Naive thymus-derived CD4-positive, alpha-beta T cell (primary cell): Measurements from ENCODE around the gene SPATA2. TPM values are rescaled to one million over a fixed set of nuclear protein-coding genes. Genes with fewer than 3 reads are reported as not detected.
"Not testable (repeated sequence)": the region's sequence is repeated elsewhere in the genome, so short reads cannot be mapped to it uniquely, and the experiment has no call there.

Experiments
- ATAC-seq: fragments of 150-1000 bp; cut with Tn5 transposase; 2 replicates; pipeline ENCODE4 v1.10.0; 2021; ENCODE audit warnings: mild to moderate bottlenecking, moderate library complexity
- CTCF ChIA-PET: fragments of 350-600 bp; sonication (Branson Sonifier 250); formaldehyde crosslinking; loops from one replicate; lab custom pipeline; 2021; ENCODE audit warnings: antibody characterized with exemption; lab: Charles Lee
- POLR2A ChIA-PET: fragments of 350-600 bp; sonication (Branson Sonifier 250); formaldehyde crosslinking; loops from one replicate; lab custom pipeline; 2021; ENCODE audit warnings: antibody characterized with exemption, inconsistent platforms; lab: Charles Lee
- DNase-seq, 9 donors: peaks; one replicate each; pipeline versions ENCODE4 v3.0.0 to v3.0.0-alpha.2; 2020 to 2022; ENCODE audit warnings: mixed read lengths in 1 of 9
- H3K27ac ChIP-seq: one replicate; pipeline ENCODE4 v1.7.0; 2013; ENCODE audit warnings: mild to moderate bottlenecking, low read depth, low read length, moderate library complexity
- H3K27me3 ChIP-seq, 2 donors: one replicate each; pipeline ENCODE4 v1.7.0; 2013; ENCODE audit warnings: low read length in 2 of 2, mild to moderate bottlenecking in 2 of 2, moderate library complexity in 2 of 2; ENCODE audit not compliant: control insufficient read depth in 2 of 2, insufficient read depth in 2 of 2
- H3K36me3 ChIP-seq, 3 experiments: 1 replicate in 2 of 3; 2 replicates in 1 of 3; pipeline ENCODE4 v1.7.0; 2013; ENCODE audit warnings: low read length in 3 of 3, mild to moderate bottlenecking in 3 of 3, moderate library complexity in 1 of 3; ENCODE audit not compliant: insufficient read depth in 3 of 3, control insufficient read depth in 2 of 3
- H3K4me1 ChIP-seq, 2 donors: one replicate each; pipeline ENCODE4 v1.7.0; 2013; ENCODE audit warnings: low read length in 2 of 2, mild to moderate bottlenecking in 2 of 2, moderate library complexity in 1 of 2; ENCODE audit not compliant: control insufficient read depth in 2 of 2, insufficient read depth in 2 of 2
- H3K4me3 ChIP-seq: 2 replicates; pipeline ENCODE4 v1.7.0; 2013; ENCODE audit warnings: mild to moderate bottlenecking, low read length
- H3K9me3 ChIP-seq, 3 experiments: 1 replicate in 2 of 3; 2 replicates in 1 of 3; pipeline ENCODE4 v1.7.0; 2013; ENCODE audit warnings: low read length in 3 of 3; ENCODE audit not compliant: control insufficient read depth in 2 of 3
- H3K27ac Mint-ChIP-seq, 9 donors: one replicate each; pipeline ENCODE4 v1.8.0; 2020 to 2022; ENCODE audit warnings: mixed read lengths in 9 of 9, mild to moderate bottlenecking in 8 of 9, moderate library complexity in 5 of 9, inconsistent platforms in 2 of 9
- H3K27me3 Mint-ChIP-seq, 5 donors: one replicate each; pipeline ENCODE4 v1.8.0; 2021 to 2022; ENCODE audit warnings: mixed read lengths in 5 of 5, mild to moderate bottlenecking in 1 of 5
- H3K36me3 Mint-ChIP-seq, 5 donors: one replicate each; pipeline ENCODE4 v1.8.0; 2020 to 2022; ENCODE audit warnings: mixed read lengths in 5 of 5, mild to moderate bottlenecking in 3 of 5, inconsistent platforms in 1 of 5
- H3K4me1 Mint-ChIP-seq, 7 donors: one replicate each; pipeline ENCODE4 v1.8.0; 2020 to 2022; ENCODE audit warnings: mixed read lengths in 7 of 7, mild to moderate bottlenecking in 3 of 7, inconsistent platforms in 1 of 7
- H3K4me3 Mint-ChIP-seq, 10 donors: one replicate each; pipeline ENCODE4 v1.8.0; 2020 to 2022; ENCODE audit warnings: mild to moderate bottlenecking in 10 of 10, mixed read lengths in 10 of 10, moderate library complexity in 6 of 10, inconsistent platforms in 2 of 10
- H3K9me3 Mint-ChIP-seq, 11 donors: one replicate each; pipeline ENCODE4 v1.8.0; 2020 to 2022; ENCODE audit warnings: mixed read lengths in 11 of 11, mild to moderate bottlenecking in 4 of 11, inconsistent platforms in 1 of 11, moderate library complexity in 1 of 11
- intact Hi-C, 2 donors: fragments of 100-400 bp; cut with micrococcal nuclease; formaldehyde crosslinking; loops; one replicate each; pipeline ENCODE4 v1.15.1; 2023
- polyA plus RNA-seq, 2 donors: library from polyadenylated mRNA; unstranded; fragments of 300-500 nt; fragmentation: Illumina TruSeq; gene quantifications; one replicate each; pipeline ENCODE4 v1.2.3, GENCODE V29; 2021
- total RNA-seq, 6 experiments: library from RNA in 5 of 6; stranded (reverse) in 5 of 6; gene quantifications; 1 replicate in 5 of 6; 2 replicates in 1 of 6; pipeline ENCODE4 v1.2.3 and lab custom pipeline; 2021 to 2026

SPATA2 gene
- total RNA-seq (10 to 100 TPM in 2 of 5 experiments, 1 to 10 TPM in 3; 9.0 to 18.4 (median 10.0) TPM), polyA plus RNA-seq (1 to 10 TPM; 2.7 to 7.4 TPM), total RNA-seq (lab: John Stamatoyannopoulos, UW) (33.1 reads per million, percentile 62 among the genes with 10 or more reads in this experiment)

- Histone ChIP-seq H3K9me3 (no peaks in the 10 kb centered on the region), H3K27ac (peak within 1 kb of the TSS; percentile 100), H3K4me1 (peaks cover 11 to 16% of the 10 kb centered on the region in 2 donors), H3K4me3 (peak within 1 kb of the TSS; percentile 93), H3K27me3 (no peaks in the 10 kb centered on the region), H3K36me3 (peaks cover 0 to 11% (median 0%) of the 10 kb centered on the region in 3 experiments)
- Mint-ChIP-seq H3K9me3 (no peaks in the 10 kb centered on the region), H3K27me3 (no peaks in the 10 kb centered on the region), H3K4me1 (peaks cover 25 to 48% (median 36%) of the 10 kb centered on the region in 7 donors), H3K27ac (peak within 1 kb of the TSS; percentile 97 to 100 (median 99)), H3K4me3 (peak within 1 kb of the TSS; percentile 96 to 99 (median 97)), H3K36me3 (no peaks in the 10 kb centered on the region)
- intact Hi-C loops: loop anchor here (1.0 to 5.0 kb wide), 10 partner anchors 13 to 868 kb away; partner anchors contain the start of genes RNF114 (in 2 of the 2), CSE1L (in 1 of the 2), PTPN1 (in 1 of the 2) and SLC9A8 (in 1 of the 2)
- ATAC-seq: peak; percentile 88
- DNase-seq: peak; percentile 87 to 99 (median 93)
- POLR2A ChIA-PET: interaction anchor here (0.6 to 5.5 kb wide), 3 partner anchors 9 to 627 kb away, joined by 3 to 44 read pairs (median 3); partner anchors contain the start of gene RNF114
- CTCF ChIA-PET: interaction anchor here (1.1 to 1.3 kb wide), 2 partner anchors 14 to 28 kb away, joined by 4 to 6 read pairs; no protein-coding TSS in a partner anchor
Measured at GRCh38 chr20:49915380-49916145, at the start of gene SPATA2. SPATA2 (minus strand) TSS chr20:49915529; CDS start chr20:49908490, 7,039 bp downstream.

GRCh38 chr20:49961413-49961812, 46.1 kb upstream of the SPATA2 start:
- H3K4me1 Mint-ChIP-seq: no peaks in the 10 kb centered on the region
- no peak overlapping the region for H3K4me3 Mint-ChIP-seq
- no peaks in the 10 kb centered on the region for H3K9me3 ChIP-seq
- peaks cover 0 to 23% (median 14%) of the 10 kb centered on the region in 5 donors for H3K36me3 Mint-ChIP-seq
- peaks cover 0 to 15% (median 0%) of the 10 kb centered on the region in 3 experiments for H3K36me3 ChIP-seq
- no peak for DNase-seq
- H3K27me3 ChIP-seq: no peaks in the 10 kb centered on the region
- H3K27me3 Mint-ChIP-seq: no peaks in the 10 kb centered on the region
- ChIA-PET CTCF (interaction anchor here (0.7 kb wide), 1 partner anchor 110 kb away, joined by 3 read pairs; no protein-coding TSS in a partner anchor), POLR2A (no interaction called here)
- no peak overlapping the region for H3K27ac ChIP-seq
- H3K4me1 ChIP-seq: no peaks in the 10 kb centered on the region
- intact Hi-C loops: no loop called here
- no peaks in the 10 kb centered on the region for H3K9me3 Mint-ChIP-seq
- H3K4me3 ChIP-seq: no peak overlapping the region
- ATAC-seq: no peak
- H3K27ac Mint-ChIP-seq: no peak overlapping the region

DNA sequence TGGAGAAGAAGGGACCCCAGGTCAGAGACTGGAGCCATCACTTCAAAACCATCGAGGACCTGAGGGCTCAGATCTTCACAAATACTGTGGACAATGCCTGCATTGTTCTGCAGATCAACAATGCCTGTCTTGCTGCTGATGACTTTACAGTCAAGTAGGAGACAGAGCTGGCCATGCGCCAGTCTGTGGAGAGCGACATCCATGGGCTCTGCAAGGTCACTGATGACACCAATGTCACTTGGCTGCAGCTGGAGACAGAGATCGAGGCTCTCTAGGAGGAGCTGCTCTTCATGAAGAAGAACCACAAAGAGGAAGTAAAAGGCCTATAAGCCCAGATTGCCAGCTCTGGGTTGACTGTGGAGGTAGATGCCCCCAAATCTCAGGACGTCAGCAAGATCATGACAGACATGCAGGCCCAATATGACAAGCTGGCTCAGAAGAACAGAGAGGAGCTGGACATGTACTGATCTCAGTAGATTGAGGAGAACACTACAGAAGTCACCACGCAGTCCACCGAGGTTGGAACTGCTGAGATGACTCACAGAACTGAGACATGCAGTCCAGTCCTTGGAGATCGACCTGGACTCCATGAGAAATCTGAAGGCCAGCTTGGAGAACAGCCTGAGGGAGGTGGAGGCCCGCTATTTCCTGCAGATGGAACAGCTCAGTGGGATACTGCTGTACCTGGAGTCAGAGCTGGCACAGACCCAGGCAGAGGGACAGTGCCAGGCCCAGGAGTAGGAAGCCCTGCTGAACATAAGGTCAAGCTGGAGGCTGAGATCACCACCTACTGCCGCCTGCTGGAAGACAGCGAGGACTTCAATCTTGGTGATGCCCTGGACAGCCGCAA, 42.0 kb upstream of the SPATA2 start:
- ATAC-seq, H3K9me3 ChIP-seq, H3K27ac ChIP-seq, H3K4me3 ChIP-seq, H3K4me3 Mint-ChIP-seq, H3K4me1 ChIP-seq, H3K4me1 Mint-ChIP-seq, H3K27me3 Mint-ChIP-seq, DNase-seq, H3K9me3 Mint-ChIP-seq, POLR2A ChIA-PET, H3K27me3 ChIP-seq, intact Hi-C loops: not testable (repeated sequence)
- H3K36me3 ChIP-seq: peaks cover 0 to 48% (median 14%) of the 10 kb centered on the region in 3 experiments
- peaks cover 6 to 39% (median 27%) of the 10 kb centered on the region in 5 donors for H3K36me3 Mint-ChIP-seq
- peak overlapping the region in 3 of 9 donors; percentile 1 to 72 (median 62) for H3K27ac Mint-ChIP-seq
- CTCF ChIA-PET: interaction anchor here (0.9 kb wide), 1 partner anchor 23 kb away, joined by 3 read pairs; no protein-coding TSS in a partner anchor

DNA sequence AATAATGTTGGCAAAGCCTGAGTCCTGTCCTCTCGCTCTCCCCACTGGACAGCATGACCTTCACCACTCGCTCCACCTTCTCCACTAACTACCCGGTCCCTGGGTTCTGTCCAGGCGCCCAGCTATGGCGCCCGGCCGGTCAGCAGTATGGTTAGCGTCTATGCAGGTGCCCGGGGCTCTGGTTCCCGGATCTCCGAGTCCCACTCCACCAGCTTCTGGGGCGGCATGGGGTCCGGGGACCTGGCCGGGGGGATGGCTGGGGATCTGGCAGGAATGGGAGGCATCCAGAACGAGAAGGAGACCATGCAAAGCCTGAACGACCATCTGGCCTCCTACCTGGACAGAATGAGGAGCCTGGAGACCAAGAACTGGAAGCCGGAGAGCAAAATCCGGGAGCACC, 41.4 kb upstream of the SPATA2 start:
- intact Hi-C loops: no loop called here
- no peaks in the 10 kb centered on the region for H3K27me3 Mint-ChIP-seq
- H3K27ac Mint-ChIP-seq: peak overlapping the region in 1 of 9 donors; percentile 9
- no peaks in the 10 kb centered on the region for H3K27me3 ChIP-seq
- ATAC-seq: no peak
- H3K36me3 ChIP-seq: peaks cover 0 to 55% (median 17%) of the 10 kb centered on the region in 3 experiments
- H3K4me3 Mint-ChIP-seq: no peak overlapping the region
- DNase-seq: no peak
- ChIA-PET CTCF (interaction anchor here (0.9 kb wide), 1 partner anchor 23 kb away, joined by 3 read pairs; no protein-coding TSS in a partner anchor), POLR2A (no interaction called here)
- no peak overlapping the region for H3K27ac ChIP-seq
- H3K4me3 ChIP-seq: no peak overlapping the region
- H3K36me3 Mint-ChIP-seq: peaks cover 6 to 44% (median 31%) of the 10 kb centered on the region in 5 donors
- no peaks in the 10 kb centered on the region for H3K9me3 ChIP-seq
- H3K9me3 Mint-ChIP-seq: no peaks in the 10 kb centered on the region
- H3K4me1 Mint-ChIP-seq: peaks cover 0 to 5% (median 0%) of the 10 kb centered on the region in 7 donors
- no peaks in the 10 kb centered on the region for H3K4me1 ChIP-seq

DNA sequence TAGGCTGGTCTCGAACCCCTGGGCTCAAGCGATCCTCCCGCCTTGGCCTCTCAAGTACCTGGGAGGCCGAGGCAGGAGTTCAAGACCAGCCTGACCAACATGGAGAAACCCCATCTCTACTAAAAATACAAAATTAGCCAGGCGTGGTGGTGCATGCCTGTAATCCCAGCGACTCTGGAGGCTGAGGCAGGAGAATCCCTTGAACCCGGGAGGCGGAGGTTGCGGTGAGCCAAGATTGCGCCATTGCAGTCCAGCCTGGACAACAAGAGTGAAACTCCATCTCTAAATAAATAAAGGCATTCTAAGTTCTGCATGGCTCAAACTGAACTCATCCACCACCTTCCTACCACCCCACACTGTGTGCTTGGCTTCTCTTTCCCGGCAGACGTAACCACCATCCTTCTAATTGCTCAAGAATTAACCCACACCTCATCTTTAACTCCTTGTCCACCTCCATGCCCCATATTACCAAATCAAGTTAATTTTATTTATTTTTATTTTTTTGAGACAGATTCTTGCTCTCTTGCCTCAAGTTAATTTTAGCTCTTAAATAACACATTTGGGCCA, 40.6 kb upstream of the SPATA2 start:
- H3K9me3 Mint-ChIP-seq, H3K9me3 ChIP-seq, H3K27me3 ChIP-seq, DNase-seq, CTCF ChIA-PET, H3K4me3 Mint-ChIP-seq, intact Hi-C loops, H3K4me3 ChIP-seq, H3K4me1 Mint-ChIP-seq, ATAC-seq, H3K27ac ChIP-seq, H3K27me3 Mint-ChIP-seq, H3K27ac Mint-ChIP-seq, POLR2A ChIA-PET, H3K4me1 ChIP-seq: not testable (repeated sequence)
- peaks cover 6 to 44% (median 30%) of the 10 kb centered on the region in 5 donors for H3K36me3 Mint-ChIP-seq
- H3K36me3 ChIP-seq: peaks cover 0 to 62% (median 17%) of the 10 kb centered on the region in 3 experiments

DNA sequence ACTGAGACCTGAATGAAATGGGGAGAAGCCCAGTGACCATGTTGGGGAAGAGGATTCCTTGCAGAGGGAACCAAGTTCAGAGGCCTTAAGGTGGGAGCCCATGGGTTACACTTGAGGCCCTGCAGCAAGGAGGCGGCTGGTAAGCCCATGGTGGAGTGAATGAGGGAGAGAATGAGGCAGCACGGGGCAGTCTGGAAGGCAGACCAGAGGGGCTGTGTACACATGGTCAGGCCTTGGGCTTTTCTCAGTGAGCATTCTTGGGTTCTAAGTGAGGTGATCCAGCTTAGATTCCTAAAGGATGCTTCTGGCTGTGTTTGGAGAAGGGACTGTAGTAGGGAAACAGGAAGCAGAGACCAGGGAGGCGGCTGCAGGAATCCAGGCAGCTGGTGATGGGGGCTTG, 39.8 kb upstream of the SPATA2 start:
- peaks cover 6 to 48% (median 30%) of the 10 kb centered on the region in 5 donors for H3K36me3 Mint-ChIP-seq
- ChIA-PET CTCF (no interaction called here), POLR2A (no interaction called here)
- H3K36me3 ChIP-seq: peaks cover 0 to 70% (median 21%) of the 10 kb centered on the region in 3 experiments
- no peaks in the 10 kb centered on the region for H3K9me3 Mint-ChIP-seq
- H3K4me1 Mint-ChIP-seq: peaks cover 0 to 5% (median 0%) of the 10 kb centered on the region in 7 donors
- H3K27me3 Mint-ChIP-seq: no peaks in the 10 kb centered on the region
- intact Hi-C loops: no loop called here
- H3K9me3 ChIP-seq: no peaks in the 10 kb centered on the region
- H3K27ac Mint-ChIP-seq: peak overlapping the region in 1 of 9 donors; percentile 26
- ATAC-seq: no peak
- H3K4me3 ChIP-seq: no peak overlapping the region
- H3K4me3 Mint-ChIP-seq: no peak overlapping the region
- no peaks in the 10 kb centered on the region for H3K4me1 ChIP-seq
- no peak for DNase-seq
- H3K27me3 ChIP-seq: no peaks in the 10 kb centered on the region
- no peak overlapping the region for H3K27ac ChIP-seq
